Gastrocnemius medialis (tissue), 4 donors: ENCODE measurements around the gene OR11G2.

Experiments
- POLR2A ChIP-seq, 2 donors: fragments of 450-650 bp; IDR thresholded peaks; one replicate each; pipeline ENCODE4 v1.6.1; 2017; ENCODE audit warnings: antibody characterized with exemption in 2 of 2, mild to moderate bottlenecking in 2 of 2, moderate library complexity in 2 of 2
- TF ChIP-seq, protein P1 (sequence below), 5 experiments: fragments of 450-650 bp in 3 of 5; fragments of 200-600 bp in 2 of 5; sonication (generic) in 2 of 5; IDR thresholded peaks in 4 of 5; conservative IDR thresholded peaks in 1 of 5; 1 replicate in 4 of 5; 2 replicates in 1 of 5; pipeline ENCODE4 v1.5.1; 2016 to 2019; ENCODE audit warnings: antibody characterized with exemption in 5 of 5, mild to moderate bottlenecking in 3 of 5, moderate library complexity in 3 of 5

- TF ChIP-seq, protein P1, sequence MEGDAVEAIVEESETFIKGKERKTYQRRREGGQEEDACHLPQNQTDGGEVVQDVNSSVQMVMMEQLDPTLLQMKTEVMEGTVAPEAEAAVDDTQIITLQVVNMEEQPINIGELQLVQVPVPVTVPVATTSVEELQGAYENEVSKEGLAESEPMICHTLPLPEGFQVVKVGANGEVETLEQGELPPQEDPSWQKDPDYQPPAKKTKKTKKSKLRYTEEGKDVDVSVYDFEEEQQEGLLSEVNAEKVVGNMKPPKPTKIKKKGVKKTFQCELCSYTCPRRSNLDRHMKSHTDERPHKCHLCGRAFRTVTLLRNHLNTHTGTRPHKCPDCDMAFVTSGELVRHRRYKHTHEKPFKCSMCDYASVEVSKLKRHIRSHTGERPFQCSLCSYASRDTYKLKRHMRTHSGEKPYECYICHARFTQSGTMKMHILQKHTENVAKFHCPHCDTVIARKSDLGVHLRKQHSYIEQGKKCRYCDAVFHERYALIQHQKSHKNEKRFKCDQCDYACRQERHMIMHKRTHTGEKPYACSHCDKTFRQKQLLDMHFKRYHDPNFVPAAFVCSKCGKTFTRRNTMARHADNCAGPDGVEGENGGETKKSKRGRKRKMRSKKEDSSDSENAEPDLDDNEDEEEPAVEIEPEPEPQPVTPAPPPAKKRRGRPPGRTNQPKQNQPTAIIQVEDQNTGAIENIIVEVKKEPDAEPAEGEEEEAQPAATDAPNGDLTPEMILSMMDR (IDR thresholded peaks at IDR 0.05 in 4 of 5, conservative IDR thresholded peaks at IDR 0.05 in 1 of 5), result no peak
- TF ChIP-seq POLR2A (IDR thresholded peaks at IDR 0.05), result no peak
These were observed 10.8 kb upstream of the OR11G2 start for GRCh38 chr14:20179880-20180279.
